Colonic mucosa (tissue), 4 donors: Measurements from ENCODE around the gene LHFPL2. TPM values are rescaled to one million over a fixed set of nuclear protein-coding genes. Genes with fewer than 3 reads are reported as not detected.

ENCODE experiments used
- DNase-seq: peaks from one replicate; pipeline ENCODE4 v3.0.0-alpha.2; 2020
- H3K27ac ChIP-seq: fragments of 200-600 bp; one replicate; pipeline ENCODE4 v1.8.0; 2021
- H3K27me3 ChIP-seq: fragments of 200-600 bp; one replicate; pipeline ENCODE4 v1.8.0; 2021
- H3K36me3 ChIP-seq: fragments of 200-600 bp; one replicate; pipeline ENCODE4 v1.8.0; 2021
- H3K4me1 ChIP-seq: fragments of 200-600 bp; one replicate; pipeline ENCODE4 v1.8.0; 2021; ENCODE audit warnings: mild to moderate bottlenecking
- H3K4me3 ChIP-seq: fragments of 200-600 bp; one replicate; pipeline ENCODE4 v1.8.0; 2021
- H3K9ac ChIP-seq, 2 donors: one replicate each; pipeline ENCODE4 v1.7.0; 2013; ENCODE audit warnings: control low read depth in 2 of 2, low read depth in 2 of 2, low read length in 2 of 2
- H3K9me3 ChIP-seq: fragments of 200-600 bp; one replicate; pipeline ENCODE4 v1.8.0; 2021
- CTCF ChIP-seq: fragments of 200-600 bp; IDR thresholded peaks from one replicate; pipeline ENCODE4 v1.8.0; 2022; ENCODE audit warnings: antibody characterized with exemption, mild to moderate bottlenecking
- intact Hi-C: fragments of 100-400 bp; cut with DNase I; formaldehyde crosslinking; loops from one replicate; pipeline ENCODE4 v1.14.1; 2022
- total RNA-seq, 2 donors: library from RNA; stranded (reverse); fragmentation: NEBNext Ultra II Directional in 1 of 2; extraction: Animal tissue kit (Norgen Biotek cat#: 25700) in 1 of 2; gene quantifications; one replicate each; pipeline ENCODE4 v1.2.1, GENCODE V29; 2021
- donor health status: healthy.
- donor health status: DM: no; HTN: no; CAD: no.
- donor health status: DM: no; HTN: no; CAD: no.

LHFPL2 gene
- total RNA-seq, 2 donors from 2014 or later, result 35.5 to 39.2 TPM

- H3K36me3 ChIP-seq, result no peaks in the 10 kb centered on the region
- H3K27me3 ChIP-seq, result no peaks in the 10 kb centered on the region
- H3K27ac ChIP-seq, result peak overlapping the region; percentile 18
- no peak overlapping the region for H3K9ac ChIP-seq
- no peak for DNase-seq
- intact Hi-C loops, result no loop called here
- H3K9me3 ChIP-seq, result no peaks in the 10 kb centered on the region
- no peak for TF ChIP-seq CTCF
- H3K4me1 ChIP-seq, result peaks cover 7% of the 10 kb centered on the region
- H3K4me3 ChIP-seq, result no peak overlapping the region
Observed at GRCh38 chr5:78604689-78605285, 43.8 kb downstream of the LHFPL2 start.

- intact Hi-C loops, result no loop called here
- no peak for DNase-seq
Observed at GRCh38 chr5:78603636-78604175, 44.9 kb downstream of the LHFPL2 start.

GRCh38 chr5:78602400-78602799 lies 46.2 kb downstream of the LHFPL2 start:
- H3K4me1 ChIP-seq, result peaks cover 7% of the 10 kb centered on the region
- H3K9me3 ChIP-seq, result no peaks in the 10 kb centered on the region

More at GRCh38 chr5:78603636-78604175, 44.9 kb downstream of the LHFPL2 start:
- H3K27me3 ChIP-seq, result no peaks in the 10 kb centered on the region
- no peak for TF ChIP-seq CTCF
- H3K36me3 ChIP-seq, result no peaks in the 10 kb centered on the region
- peaks cover 7% of the 10 kb centered on the region for H3K4me1 ChIP-seq
- H3K27ac ChIP-seq, result no peak overlapping the region
- no peaks in the 10 kb centered on the region for H3K9me3 ChIP-seq
- H3K4me3 ChIP-seq, result no peak overlapping the region
- H3K9ac ChIP-seq, result no peak overlapping the region

GRCh38 chr5:78601559-78602314 lies 46.8 kb downstream of the LHFPL2 start:
- no peaks in the 10 kb centered on the region for H3K9me3 ChIP-seq
- no peaks in the 10 kb centered on the region for H3K36me3 ChIP-seq
- no peak for DNase-seq
- intact Hi-C loops, result no loop called here
- H3K4me1 ChIP-seq, result peaks cover 7% of the 10 kb centered on the region
- peak overlapping the region; percentile 53 for H3K27ac ChIP-seq
- no peaks in the 10 kb centered on the region for H3K27me3 ChIP-seq
- TF ChIP-seq CTCF, result no peak
- no peak overlapping the region for H3K4me3 ChIP-seq
- H3K9ac ChIP-seq, result peak overlapping the region in 1 of 2 donors; percentile 0

More at GRCh38 chr5:78602400-78602799, 46.2 kb downstream of the LHFPL2 start:
- H3K36me3 ChIP-seq, result no peaks in the 10 kb centered on the region
- H3K9ac ChIP-seq, result no peak overlapping the region
- no peak for DNase-seq
- no peak overlapping the region for H3K4me3 ChIP-seq
- no peaks in the 10 kb centered on the region for H3K27me3 ChIP-seq
- H3K27ac ChIP-seq, result peak overlapping the region; percentile 53
- intact Hi-C loops, result no loop called here
- TF ChIP-seq CTCF, result no peak

- H3K9me3 ChIP-seq, result no peaks in the 10 kb centered on the region
- H3K4me3 ChIP-seq, result no peak overlapping the region
- peak overlapping the region in 1 of 2 donors; percentile 0 for H3K9ac ChIP-seq
- H3K4me1 ChIP-seq, result peaks cover 7% of the 10 kb centered on the region
- intact Hi-C loops, result no loop called here
- H3K36me3 ChIP-seq, result no peaks in the 10 kb centered on the region
- H3K27me3 ChIP-seq, result no peaks in the 10 kb centered on the region
- H3K27ac ChIP-seq, result peak overlapping the region; percentile 53
- no peak for DNase-seq
- TF ChIP-seq CTCF, result no peak
Observed at GRCh38 chr5:78600687-78601414, 47.7 kb downstream of the LHFPL2 start.
